ENCODE results near the gene PSMB2.

PSMB2 gene

GRCh38 chr1:35663434-35663833, 22.1 kb upstream of the PSMB2 start:
- Histone ChIP-seq H3K36me3 (ENCODE audit: insufficient read depth, low read length) (no peaks in the 10 kb centered on the region), H3K4me1 (ENCODE audit: insufficient read depth, low read length) (peaks cover 5% of the 10 kb centered on the region; the same call in 1 of the 2 replicates), H3K27ac (ENCODE audit: low read depth, low read length) (no peak overlapping the region), H3K9ac (ENCODE audit: low read depth, low read length) (no peak overlapping the region), H3K4me3 (ENCODE audit: low read length) (no peak overlapping the region), H3K9me3 (ENCODE audit: insufficient read depth, low read depth, low read length) (no peaks in the 10 kb centered on the region), H3K27me3 (ENCODE audit: insufficient read depth, low read length) (peaks cover 3% of the 10 kb centered on the region; the same call in 1 of the 2 replicates)
- 92% methylated on average over 9 of the region's 9 CpGs for WGBS

GRCh38 chr1:35661474-35661795, 20.1 kb upstream of the PSMB2 start:
- 87% methylated on average over 2 of the region's 2 CpGs for WGBS
- Histone ChIP-seq H3K9me3 (ENCODE audit: insufficient read depth, low read depth, low read length) (no peaks in the 10 kb centered on the region), H3K4me1 (ENCODE audit: insufficient read depth, low read length) (no peaks in the 10 kb centered on the region), H3K36me3 (ENCODE audit: insufficient read depth, low read length) (no peaks in the 10 kb centered on the region), H3K9ac (ENCODE audit: low read depth, low read length) (no peak overlapping the region), H3K27me3 (ENCODE audit: insufficient read depth, low read length) (peaks cover 3% of the 10 kb centered on the region; the same call in 1 of the 2 replicates), H3K27ac (ENCODE audit: low read depth, low read length) (no peak overlapping the region), H3K4me3 (ENCODE audit: low read length) (no peak overlapping the region)

- Histone ChIP-seq H3K9me3 (ENCODE audit: insufficient read depth, low read depth, low read length) (no peaks in the 10 kb centered on the region), H3K4me1 (ENCODE audit: insufficient read depth, low read length) (no peaks in the 10 kb centered on the region), H3K4me3 (ENCODE audit: low read length) (no peak overlapping the region), H3K27ac (ENCODE audit: low read depth, low read length) (no peak overlapping the region), H3K36me3 (ENCODE audit: insufficient read depth, low read length) (no peaks in the 10 kb centered on the region), H3K27me3 (ENCODE audit: insufficient read depth, low read length) (peaks cover 4% of the 10 kb centered on the region; the same call in 1 of the 2 replicates), H3K9ac (ENCODE audit: low read depth, low read length) (no peak overlapping the region)
- WGBS = 59% methylated on average over 5 of the region's 5 CpGs
Measured at GRCh38 chr1:35660581-35661473, 19.5 kb upstream of the PSMB2 start.

GRCh38 chr1:35659589-35659988, 18.3 kb upstream of the PSMB2 start:
- no peaks in the 10 kb centered on the region for H3K36me3 ChIP-seq (ENCODE audit: insufficient read depth, low read length)
- H3K4me1 ChIP-seq (ENCODE audit: insufficient read depth, low read length) = no peaks in the 10 kb centered on the region
- H3K27ac ChIP-seq (ENCODE audit: low read depth, low read length) = no peak overlapping the region
- no peak overlapping the region for H3K9ac ChIP-seq (ENCODE audit: low read depth, low read length)
- WGBS = 50% methylated on average over 6 of the region's 6 CpGs
- H3K4me3 ChIP-seq (ENCODE audit: low read length) = no peak overlapping the region
- H3K27me3 ChIP-seq (ENCODE audit: insufficient read depth, low read length) = peaks cover 12% of the 10 kb centered on the region; the same call in 1 of the 2 replicates
- H3K9me3 ChIP-seq (ENCODE audit: insufficient read depth, low read depth, low read length) = no peaks in the 10 kb centered on the region

GRCh38 chr1:35657851-35658250, 16.5 kb upstream of the PSMB2 start:
- 74% methylated on average over 2 of the region's 2 CpGs for whole genome bisulfite sequencing
- Histone ChIP-seq H3K9ac (ENCODE audit: low read depth, low read length) (no peak overlapping the region), H3K4me1 (ENCODE audit: insufficient read depth, low read length) (no peaks in the 10 kb centered on the region), H3K4me3 (ENCODE audit: low read length) (no peak overlapping the region), H3K9me3 (ENCODE audit: insufficient read depth, low read depth, low read length) (no peaks in the 10 kb centered on the region), H3K36me3 (ENCODE audit: insufficient read depth, low read length) (no peaks in the 10 kb centered on the region), H3K27ac (ENCODE audit: low read depth, low read length) (no peak overlapping the region), H3K27me3 (ENCODE audit: insufficient read depth, low read length) (peaks cover 12% of the 10 kb centered on the region)

- H3K4me1 ChIP-seq (ENCODE audit: insufficient read depth, low read length) = no peaks in the 10 kb centered on the region
- WGBS = 89% methylated on average over 4 of the region's 4 CpGs
- no peak overlapping the region for H3K9ac ChIP-seq (ENCODE audit: low read depth, low read length)
- peaks cover 20% of the 10 kb centered on the region for H3K27me3 ChIP-seq (ENCODE audit: insufficient read depth, low read length)
- no peaks in the 10 kb centered on the region for H3K36me3 ChIP-seq (ENCODE audit: insufficient read depth, low read length)
- H3K9me3 ChIP-seq (ENCODE audit: insufficient read depth, low read depth, low read length) = no peaks in the 10 kb centered on the region
- no peak overlapping the region for H3K27ac ChIP-seq (ENCODE audit: low read depth, low read length)
- H3K4me3 ChIP-seq (ENCODE audit: low read length) = no peak overlapping the region
Measured at GRCh38 chr1:35656863-35657232, 15.5 kb upstream of the PSMB2 start.

GRCh38 chr1:35656148-35656862, 15.0 kb upstream of the PSMB2 start:
- H3K27ac ChIP-seq (ENCODE audit: low read depth, low read length) = no peak overlapping the region
- 75% methylated on average over 4 of the region's 5 CpGs for WGBS

GRCh38 chr1:35655196-35655595, 13.9 kb upstream of the PSMB2 start:
- 67% methylated on average over 1 of the region's 1 CpG for WGBS
- Histone ChIP-seq H3K9ac (ENCODE audit: low read depth, low read length) (no peak overlapping the region), H3K27me3 (ENCODE audit: insufficient read depth, low read length) (peaks cover 33% of the 10 kb centered on the region), H3K4me1 (ENCODE audit: insufficient read depth, low read length) (no peaks in the 10 kb centered on the region), H3K4me3 (ENCODE audit: low read length) (no peak overlapping the region), H3K36me3 (ENCODE audit: insufficient read depth, low read length) (no peaks in the 10 kb centered on the region), H3K27ac (ENCODE audit: low read depth, low read length) (no peak overlapping the region), H3K9me3 (ENCODE audit: insufficient read depth, low read depth, low read length) (no peaks in the 10 kb centered on the region)

More at GRCh38 chr1:35656148-35656862, 15.0 kb upstream of the PSMB2 start:
- Histone ChIP-seq H3K4me3 (ENCODE audit: low read length) (no peak overlapping the region), H3K9me3 (ENCODE audit: insufficient read depth, low read depth, low read length) (no peaks in the 10 kb centered on the region), H3K9ac (ENCODE audit: low read depth, low read length) (no peak overlapping the region), H3K36me3 (ENCODE audit: insufficient read depth, low read length) (no peaks in the 10 kb centered on the region), H3K4me1 (ENCODE audit: insufficient read depth, low read length) (no peaks in the 10 kb centered on the region), H3K27me3 (ENCODE audit: insufficient read depth, low read length) (peaks cover 25% of the 10 kb centered on the region)

- no peak overlapping the region for H3K27ac ChIP-seq (ENCODE audit: low read depth, low read length)
- no peaks in the 10 kb centered on the region for H3K9me3 ChIP-seq (ENCODE audit: insufficient read depth, low read depth, low read length)
- H3K36me3 ChIP-seq (ENCODE audit: insufficient read depth, low read length) = no peaks in the 10 kb centered on the region
- no peak overlapping the region for H3K9ac ChIP-seq (ENCODE audit: low read depth, low read length)
- H3K4me3 ChIP-seq (ENCODE audit: low read length) = no peak overlapping the region
- H3K27me3 ChIP-seq (ENCODE audit: insufficient read depth, low read length) = peaks cover 42% of the 10 kb centered on the region
- H3K4me1 ChIP-seq (ENCODE audit: insufficient read depth, low read length) = no peaks in the 10 kb centered on the region
- WGBS = 90% methylated on average over 3 of the region's 3 CpGs
Measured at GRCh38 chr1:35650416-35650815, 9.1 kb upstream of the PSMB2 start.

- H3K4me3 ChIP-seq (ENCODE audit: low read length) = no peak overlapping the region
- H3K9me3 ChIP-seq (ENCODE audit: insufficient read depth, low read depth, low read length) = no peaks in the 10 kb centered on the region
- H3K27ac ChIP-seq (ENCODE audit: low read depth, low read length) = no peak overlapping the region
- no peaks in the 10 kb centered on the region for H3K36me3 ChIP-seq (ENCODE audit: insufficient read depth, low read length)
- no peaks in the 10 kb centered on the region for H3K4me1 ChIP-seq (ENCODE audit: insufficient read depth, low read length)
- H3K27me3 ChIP-seq (ENCODE audit: insufficient read depth, low read length) = peaks cover 35% of the 10 kb centered on the region; the same call in 1 of the 2 replicates
- H3K9ac ChIP-seq (ENCODE audit: low read depth, low read length) = no peak overlapping the region
- 37% methylated on average over 3 of the region's 3 CpGs for WGBS
Measured at GRCh38 chr1:35646043-35646442, 4.7 kb upstream of the PSMB2 start.

- 54% methylated on average over 2 of the region's 2 CpGs for WGBS
- no peak overlapping the region for H3K9ac ChIP-seq (ENCODE audit: low read depth, low read length)
- H3K4me3 ChIP-seq (ENCODE audit: low read length) = no peak overlapping the region
- no peaks in the 10 kb centered on the region for H3K4me1 ChIP-seq (ENCODE audit: insufficient read depth, low read length)
- H3K9me3 ChIP-seq (ENCODE audit: insufficient read depth, low read depth, low read length) = no peaks in the 10 kb centered on the region
- 0 out of 2 replicates have a peak, but pooled peaks cover 2% of the 10 kb centered on the region for H3K36me3 ChIP-seq (ENCODE audit: insufficient read depth, low read length)
- no peak overlapping the region for H3K27ac ChIP-seq (ENCODE audit: low read depth, low read length)
- peaks cover 20% of the 10 kb centered on the region; the same call in 1 of the 2 replicates for H3K27me3 ChIP-seq (ENCODE audit: insufficient read depth, low read length)
Measured at GRCh38 chr1:35644204-35644603, 2.9 kb upstream of the PSMB2 start.

Measured in HUES64 (cell line).